ENCODE results near the gene RBFA. TPM values are rescaled to one million over a fixed set of nuclear protein-coding genes. Genes with fewer than 3 reads are reported as not detected.

RBFA gene, protein sequence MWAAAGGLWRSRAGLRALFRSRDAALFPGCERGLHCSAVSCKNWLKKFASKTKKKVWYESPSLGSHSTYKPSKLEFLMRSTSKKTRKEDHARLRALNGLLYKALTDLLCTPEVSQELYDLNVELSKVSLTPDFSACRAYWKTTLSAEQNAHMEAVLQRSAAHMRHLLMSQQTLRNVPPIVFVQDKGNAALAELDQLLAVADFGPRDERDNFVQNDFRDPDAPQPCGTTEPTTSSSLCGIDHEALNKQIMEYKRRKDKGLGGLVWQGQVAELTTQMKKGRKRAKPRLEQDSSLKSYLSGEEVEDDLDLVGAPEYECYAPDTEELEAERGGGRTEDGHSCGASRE
- total RNA-seq, result 27.1 and 45.1 TPM in 2 replicates
- polyA plus RNA-seq, result 25.2 and 28.4 TPM in 2 replicates

DNA sequence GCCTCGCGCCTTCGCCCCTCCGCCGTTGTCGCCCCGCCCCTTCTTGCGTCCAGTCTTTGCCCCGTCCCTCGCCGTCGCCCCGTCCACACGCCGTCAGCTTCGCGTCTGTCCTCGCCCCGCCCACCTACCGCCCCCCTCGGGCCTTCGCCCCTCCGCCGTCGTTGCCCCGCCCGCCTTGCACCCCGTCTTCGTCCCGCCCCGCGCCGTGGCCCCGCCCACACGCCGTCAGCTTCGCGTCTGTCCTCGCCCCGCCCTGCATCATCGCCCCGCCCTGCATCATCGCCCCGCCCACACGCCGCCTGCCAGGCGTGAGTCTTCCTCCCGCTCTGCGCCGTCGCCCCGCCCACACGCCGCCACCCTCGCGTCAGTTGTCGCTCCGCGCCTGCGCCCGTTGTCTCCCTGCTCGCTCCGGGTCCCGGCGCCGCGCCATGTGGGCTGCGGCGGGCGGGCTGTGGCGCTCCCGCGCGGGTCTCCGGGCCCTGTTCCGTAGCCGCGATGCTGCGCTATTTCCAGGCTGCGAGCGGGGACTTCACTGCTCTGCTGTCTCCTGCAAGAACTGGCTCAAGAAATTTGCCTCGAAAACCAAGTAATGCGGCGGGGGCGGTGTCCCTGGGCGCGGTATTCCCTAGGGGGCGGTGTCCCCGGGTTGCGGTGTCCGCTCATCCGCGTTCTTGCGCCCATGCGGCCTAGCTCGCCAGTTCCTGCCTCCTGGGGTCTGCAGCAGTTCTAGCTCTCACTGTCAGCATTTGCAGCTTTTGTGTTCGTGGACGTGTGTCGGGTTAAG, at the start of gene RBFA:
RBFA (plus strand) TSS at position 367 of the 784 bp plus-strand sequence; CDS start at position 429, 62 bp downstream.
- TF ChIP-seq, protein P1, sequence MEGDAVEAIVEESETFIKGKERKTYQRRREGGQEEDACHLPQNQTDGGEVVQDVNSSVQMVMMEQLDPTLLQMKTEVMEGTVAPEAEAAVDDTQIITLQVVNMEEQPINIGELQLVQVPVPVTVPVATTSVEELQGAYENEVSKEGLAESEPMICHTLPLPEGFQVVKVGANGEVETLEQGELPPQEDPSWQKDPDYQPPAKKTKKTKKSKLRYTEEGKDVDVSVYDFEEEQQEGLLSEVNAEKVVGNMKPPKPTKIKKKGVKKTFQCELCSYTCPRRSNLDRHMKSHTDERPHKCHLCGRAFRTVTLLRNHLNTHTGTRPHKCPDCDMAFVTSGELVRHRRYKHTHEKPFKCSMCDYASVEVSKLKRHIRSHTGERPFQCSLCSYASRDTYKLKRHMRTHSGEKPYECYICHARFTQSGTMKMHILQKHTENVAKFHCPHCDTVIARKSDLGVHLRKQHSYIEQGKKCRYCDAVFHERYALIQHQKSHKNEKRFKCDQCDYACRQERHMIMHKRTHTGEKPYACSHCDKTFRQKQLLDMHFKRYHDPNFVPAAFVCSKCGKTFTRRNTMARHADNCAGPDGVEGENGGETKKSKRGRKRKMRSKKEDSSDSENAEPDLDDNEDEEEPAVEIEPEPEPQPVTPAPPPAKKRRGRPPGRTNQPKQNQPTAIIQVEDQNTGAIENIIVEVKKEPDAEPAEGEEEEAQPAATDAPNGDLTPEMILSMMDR (IDR thresholded peaks at IDR 0.05; ENCODE audit: low read depth, low read length), result peak; percentile 20
- no peaks in the 10 kb centered on the region for H3K36me3 ChIP-seq
- no peaks in the 10 kb centered on the region for H3K9me3 ChIP-seq (ENCODE audit: low read depth)
- H3K4me3 ChIP-seq, result peak within 1 kb of the TSS; percentile 55
- H3K27ac ChIP-seq, result peak within 1 kb of the TSS; percentile 87
- peak in 1 of 2 donors; percentile 100 for DNase-seq (ENCODE audit: low read depth in 1 of 2, low spot score in 1 of 2)
- H3K27me3 ChIP-seq, result no peaks in the 10 kb centered on the region
- H3K4me1 ChIP-seq (ENCODE audit: low read depth), result no peaks in the 10 kb centered on the region

DNA sequence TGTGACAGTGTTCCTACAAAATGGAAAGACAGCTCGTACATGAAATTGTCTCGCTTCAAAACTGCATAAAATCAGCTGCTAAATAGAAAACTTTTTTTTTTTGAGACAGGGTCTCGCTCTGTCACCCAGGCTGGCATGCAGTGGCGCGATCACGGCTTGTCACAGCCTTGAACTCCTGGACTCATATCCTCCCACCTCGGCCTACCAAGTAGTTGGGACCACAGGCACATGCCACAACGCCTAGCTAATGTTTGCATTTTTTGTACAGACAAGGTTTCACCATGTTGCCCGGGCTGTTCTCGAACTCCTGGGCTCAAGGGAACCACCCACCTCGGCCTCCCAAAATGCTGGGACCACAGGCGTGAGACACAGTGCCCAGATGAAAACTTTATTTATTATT, 49.1 kb upstream of the RBFA start:
- Histone ChIP-seq H3K27ac (no peak overlapping the region), H3K9me3 (ENCODE audit: low read depth) (no peaks in the 10 kb centered on the region)

DNA sequence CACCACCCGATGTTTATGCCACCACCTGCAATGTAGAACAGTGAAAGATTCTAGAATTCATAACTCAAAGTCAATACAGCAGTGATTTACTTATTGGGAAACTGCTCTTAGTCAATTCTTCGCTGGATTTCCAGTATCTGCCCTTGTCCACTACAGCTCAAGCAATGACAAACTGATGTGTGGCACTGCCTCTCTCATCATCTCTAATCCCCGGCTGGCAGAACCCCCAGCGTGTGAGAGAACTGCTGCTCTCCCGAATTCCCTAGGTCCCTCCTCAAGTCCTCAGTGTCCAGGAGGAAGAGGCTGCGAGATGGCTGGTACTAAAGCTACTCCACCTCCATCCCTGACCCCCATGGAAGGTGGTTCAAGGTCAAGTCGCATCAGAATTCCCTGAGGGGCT, 47.5 kb upstream of the RBFA start:
- Histone ChIP-seq H3K36me3 (no peaks in the 10 kb centered on the region), H3K9me3 (ENCODE audit: low read depth) (no peaks in the 10 kb centered on the region), H3K4me3 (peak overlapping the region; percentile 84), H3K27ac (no peak overlapping the region), H3K4me1 (ENCODE audit: low read depth) (peaks cover 6% of the 10 kb centered on the region), H3K27me3 (no peaks in the 10 kb centered on the region)
- DNase-seq (ENCODE audit: low read depth in 1 of 2, low spot score in 1 of 2), result no peak
- TF ChIP-seq, protein P1 (IDR thresholded peaks at IDR 0.05; ENCODE audit: low read depth, low read length), result no peak

More for the DNA sequence above, 49.1 kb upstream of the RBFA start:
- TF ChIP-seq, protein P1 (IDR thresholded peaks at IDR 0.05; ENCODE audit: low read depth, low read length), result no peak
- H3K36me3 ChIP-seq, result no peaks in the 10 kb centered on the region
- no peak for DNase-seq (ENCODE audit: low read depth in 1 of 2, low spot score in 1 of 2)
- H3K4me1 ChIP-seq (ENCODE audit: low read depth), result peaks cover 6% of the 10 kb centered on the region
- H3K27me3 ChIP-seq, result no peaks in the 10 kb centered on the region
- H3K4me3 ChIP-seq, result no peak overlapping the region

DNA sequence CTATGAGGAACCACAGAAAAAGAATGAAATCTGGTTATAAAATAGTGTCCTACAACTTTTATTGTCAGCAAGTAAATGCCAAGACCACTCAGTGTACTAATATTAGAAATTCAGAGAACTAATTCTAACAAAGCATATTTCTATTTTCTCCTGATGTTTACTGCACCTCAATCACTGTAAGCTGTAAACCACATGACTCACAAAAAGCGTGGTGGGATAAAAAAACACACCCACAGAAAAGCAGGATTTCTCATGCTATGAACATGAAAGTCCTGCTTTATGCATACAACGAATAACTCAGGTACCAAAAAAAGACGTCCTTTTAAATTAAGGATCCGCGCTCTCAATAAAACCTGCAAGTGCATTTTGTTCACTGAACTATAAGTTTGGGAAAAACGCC, 46.7 kb upstream of the RBFA start:
- TF ChIP-seq, protein P1 (IDR thresholded peaks at IDR 0.05; ENCODE audit: low read depth, low read length), result no peak
- Histone ChIP-seq H3K36me3 (no peaks in the 10 kb centered on the region), H3K27me3 (no peaks in the 10 kb centered on the region), H3K9me3 (ENCODE audit: low read depth) (no peaks in the 10 kb centered on the region), H3K4me1 (ENCODE audit: low read depth) (peaks cover 6% of the 10 kb centered on the region), H3K4me3 (peak overlapping the region; percentile 84), H3K27ac (peak overlapping the region; percentile 89)
- no peak for DNase-seq (ENCODE audit: low read depth in 1 of 2, low spot score in 1 of 2)

DNA sequence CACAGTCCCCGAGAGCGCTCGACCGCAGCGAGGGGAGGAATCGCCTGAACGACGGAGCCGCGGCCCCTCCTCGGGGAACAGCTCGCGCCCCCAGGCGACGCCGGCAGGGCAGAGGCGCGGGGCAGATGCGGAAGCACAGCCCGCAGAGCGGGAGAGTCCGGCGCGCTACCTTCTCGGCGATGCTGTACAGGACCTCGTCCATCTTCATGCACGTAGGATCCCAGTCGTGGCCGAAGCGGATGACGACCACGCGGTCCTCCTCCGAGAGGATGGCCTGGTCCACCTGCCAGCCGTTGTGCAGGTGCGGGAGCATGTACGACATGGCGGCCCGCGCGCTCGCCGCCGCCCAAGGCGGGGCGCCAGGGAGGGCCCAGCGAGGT, 46.2 kb upstream of the RBFA start:
- Histone ChIP-seq H3K4me1 (ENCODE audit: low read depth) (peaks cover 2% of the 10 kb centered on the region), H3K9me3 (ENCODE audit: low read depth) (no peaks in the 10 kb centered on the region), H3K4me3 (peak overlapping the region; percentile 84), H3K27me3 (no peaks in the 10 kb centered on the region), H3K36me3 (no peaks in the 10 kb centered on the region), H3K27ac (peak overlapping the region; percentile 89)
- TF ChIP-seq, protein P1 (IDR thresholded peaks at IDR 0.05; ENCODE audit: low read depth, low read length), result peak; percentile 46
- peak in 1 of 2 donors; percentile 78 for DNase-seq (ENCODE audit: low read depth in 1 of 2, low spot score in 1 of 2)
